Skin of body (tissue), 2 donors: ENCODE results near the gene TLCD3B. TPM values are rescaled to one million over a fixed set of nuclear protein-coding genes. Genes with fewer than 3 reads are reported as not detected.

Source experiments
- DNase-seq: peaks from one replicate; lab custom pipeline; 2025; lab: John Stamatoyannopoulos, UW
- total RNA-seq: library from RNA; depleted of rRNA; stranded (reverse); fragments of >200 nt; gene quantifications from one replicate; pipeline ENCODE4 v1.2.3, GENCODE V29; 2014

TLCD3B gene
- total RNA-seq, 1 donor from 2014 or later, result not detected

DNA sequence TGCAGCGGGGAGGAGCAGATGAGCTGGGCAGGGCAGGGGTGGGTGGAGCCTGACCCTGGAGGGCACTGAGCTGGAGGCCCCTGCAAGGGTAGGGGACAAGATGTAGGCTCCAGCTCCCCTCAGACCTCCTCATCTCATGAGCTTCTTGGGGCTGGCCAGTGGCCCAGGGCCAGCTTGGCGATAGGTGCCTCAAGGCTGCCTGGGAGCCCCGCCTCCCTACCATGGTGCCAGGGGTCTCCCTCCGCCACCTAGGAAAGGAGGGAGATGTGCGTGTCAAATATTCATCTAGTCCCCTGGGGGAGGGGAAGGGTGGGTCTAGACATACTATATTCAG, 39.5 kb downstream of the TLCD3B start:
- no peak for DNase-seq

DNA sequence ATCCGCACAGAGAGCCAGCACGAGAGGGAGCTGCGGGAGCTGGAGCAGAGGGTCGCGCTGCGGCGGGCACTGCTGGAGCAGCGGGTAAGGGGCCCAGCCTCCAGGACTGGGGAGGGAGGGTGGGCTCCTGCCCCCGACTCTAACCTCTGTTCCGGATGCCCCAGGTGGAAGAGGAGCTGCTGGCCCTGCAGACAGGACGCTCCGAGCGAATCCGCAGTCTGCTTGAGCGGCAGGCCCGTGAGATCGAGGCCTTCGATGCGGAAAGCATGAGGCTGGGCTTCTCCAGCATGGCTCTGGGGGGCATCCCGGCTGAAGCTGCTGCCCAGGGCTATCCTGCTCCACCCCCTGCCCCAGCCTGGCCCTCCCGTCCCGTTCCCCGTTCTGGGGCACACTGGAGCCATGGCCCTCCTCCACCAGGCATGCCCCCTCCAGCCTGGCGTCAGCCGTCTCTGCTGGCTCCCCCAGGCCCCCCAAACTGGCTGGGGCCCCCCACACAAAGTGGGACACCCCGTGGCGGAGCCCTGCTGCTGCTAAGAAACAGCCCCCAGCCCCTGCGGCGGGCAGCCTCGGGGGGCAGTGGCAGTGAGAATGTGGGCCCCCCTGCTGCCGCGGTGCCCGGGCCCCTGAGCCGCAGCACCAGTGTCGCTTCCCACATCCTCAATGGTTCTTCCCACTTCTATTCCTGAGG, 40.0 kb downstream of the TLCD3B start:
- DNase-seq, result no peak

DNA sequence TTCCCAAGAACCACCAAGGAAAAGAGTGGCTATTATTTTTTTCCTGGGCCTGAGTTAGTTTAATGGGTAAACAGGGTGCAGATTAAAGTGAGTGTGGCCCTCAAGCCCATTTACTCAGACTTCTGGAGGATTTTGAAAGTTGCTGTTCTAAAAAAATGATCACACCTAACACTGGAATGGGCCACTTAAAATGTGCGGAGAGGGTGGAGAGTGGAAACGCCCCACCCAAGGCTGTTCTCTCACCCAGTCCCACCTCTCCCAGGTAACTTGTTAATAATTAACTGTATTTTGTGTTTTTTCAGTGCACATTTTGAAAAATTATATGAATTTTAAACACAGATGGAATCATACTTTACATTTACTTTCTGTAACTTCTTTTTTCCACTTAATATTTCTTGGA, 41.0 kb downstream of the TLCD3B start:
- no peak for DNase-seq

DNA sequence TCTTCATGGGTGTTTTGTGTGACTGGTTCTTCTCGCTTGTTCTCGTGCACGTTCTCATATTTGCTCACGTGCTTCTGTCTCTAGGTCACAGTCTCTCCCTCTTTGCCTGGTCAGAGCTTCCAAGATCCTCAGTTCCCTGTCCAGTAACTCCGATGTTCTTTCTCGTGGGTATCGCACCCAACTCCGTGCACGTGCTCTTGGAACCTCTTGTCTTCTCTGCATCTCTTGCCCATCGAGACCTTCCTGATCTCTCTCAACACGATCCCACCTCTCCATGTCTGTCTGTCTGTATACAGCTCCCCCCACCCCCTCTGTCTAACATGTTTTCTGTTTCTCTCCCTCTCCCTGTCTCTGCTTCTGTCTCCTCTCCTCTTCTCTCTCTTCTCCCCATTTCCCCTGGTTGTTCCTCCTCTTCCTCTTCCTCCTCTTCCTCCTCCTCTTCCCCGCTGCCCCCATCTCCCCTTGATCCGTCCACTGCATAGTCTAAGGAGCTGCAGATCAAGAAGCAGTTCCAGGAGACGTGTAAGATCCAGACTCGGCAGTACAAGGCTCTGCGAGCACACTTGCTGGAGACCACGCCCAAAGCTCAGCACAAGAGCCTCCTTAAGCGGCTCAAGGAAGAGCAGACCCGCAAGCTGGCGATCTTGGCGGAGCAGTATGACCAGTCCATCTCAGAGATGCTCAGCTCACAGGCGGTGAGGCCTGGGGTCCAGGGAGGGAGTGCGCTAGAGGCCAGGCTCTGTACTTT, 41.8 kb downstream of the TLCD3B start:
- DNase-seq, result no peak

DNA sequence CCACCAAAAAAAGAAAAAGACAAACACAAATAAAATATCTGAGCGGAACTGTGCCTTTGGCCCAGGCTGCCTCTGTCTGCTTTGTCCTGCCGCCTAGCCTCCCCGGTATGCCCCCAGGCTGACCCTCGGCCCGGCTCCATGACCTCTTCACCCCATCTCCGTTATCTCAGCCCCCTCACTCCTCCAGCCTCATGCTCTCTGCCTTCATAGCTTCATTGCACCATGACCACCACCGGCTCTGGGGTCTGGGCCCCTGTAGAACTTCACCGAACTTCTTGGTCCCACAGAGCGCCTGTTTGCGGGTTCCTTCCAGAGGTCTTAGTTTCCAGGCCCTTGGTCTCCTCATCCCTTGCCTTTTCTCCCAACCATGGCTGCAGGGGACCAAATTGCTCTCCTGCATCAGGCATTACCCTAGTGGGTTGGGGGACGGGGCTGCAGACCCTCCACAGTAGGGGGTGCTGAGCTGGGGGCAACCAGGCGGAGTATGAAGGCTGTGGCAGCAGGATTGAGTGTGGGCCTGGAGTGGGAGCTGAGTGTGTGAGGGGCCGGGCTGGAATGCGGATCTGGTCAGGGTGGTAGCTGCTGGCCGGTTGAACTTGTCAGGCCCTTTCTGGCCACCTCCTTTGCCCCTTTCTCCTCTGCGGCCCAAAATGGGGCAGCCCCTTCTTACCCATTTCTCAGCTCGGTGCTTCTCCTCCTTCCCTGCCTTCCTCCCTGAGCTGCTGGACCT, 42.6 kb downstream of the TLCD3B start:
- no peak for DNase-seq

DNA sequence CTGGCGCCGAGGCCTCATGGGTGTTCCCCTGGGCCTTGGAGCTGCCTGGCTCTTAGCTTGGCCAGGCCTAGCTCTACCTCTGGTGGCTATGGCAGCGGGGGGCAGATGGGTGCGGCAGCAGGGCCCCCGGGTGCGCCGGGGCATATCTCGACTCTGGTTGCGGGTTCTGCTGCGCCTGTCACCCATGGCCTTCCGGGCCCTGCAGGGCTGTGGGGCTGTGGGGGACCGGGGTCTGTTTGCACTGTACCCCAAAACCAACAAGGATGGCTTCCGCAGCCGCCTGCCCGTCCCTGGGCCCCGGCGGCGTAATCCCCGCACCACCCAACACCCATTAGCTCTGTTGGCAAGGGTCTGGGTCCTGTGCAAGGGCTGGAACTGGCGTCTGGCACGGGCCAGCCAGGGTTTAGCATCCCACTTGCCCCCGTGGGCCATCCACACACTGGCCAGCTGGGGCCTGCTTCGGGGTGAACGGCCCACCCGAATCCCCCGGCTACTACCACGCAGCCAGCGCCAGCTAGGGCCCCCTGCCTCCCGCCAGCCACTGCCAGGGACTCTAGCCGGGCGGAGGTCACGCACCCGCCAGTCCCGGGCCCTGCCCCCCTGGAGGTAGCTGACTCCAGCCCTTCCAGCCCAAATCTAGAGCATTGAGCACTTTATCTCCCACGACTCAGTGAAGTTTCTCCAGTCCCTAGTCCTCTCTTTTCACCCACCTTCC, 43.5 kb downstream of the TLCD3B start:
- no peak for DNase-seq

DNA sequence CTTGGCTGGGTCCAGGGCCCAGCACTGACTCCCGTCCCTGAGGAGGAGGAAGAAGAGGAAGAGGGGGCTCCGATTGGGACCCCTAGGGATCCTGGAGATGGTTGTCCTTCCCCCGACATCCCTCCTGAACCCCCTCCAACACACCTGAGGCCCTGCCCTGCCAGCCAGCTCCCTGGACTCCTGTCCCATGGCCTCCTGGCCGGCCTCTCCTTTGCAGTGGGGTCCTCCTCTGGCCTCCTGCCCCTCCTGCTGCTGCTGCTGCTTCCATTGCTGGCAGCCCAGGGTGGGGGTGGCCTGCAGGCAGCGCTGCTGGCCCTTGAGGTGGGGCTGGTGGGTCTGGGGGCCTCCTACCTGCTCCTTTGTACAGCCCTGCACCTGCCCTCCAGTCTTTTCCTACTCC, 44.1 kb downstream of the TLCD3B start:
- no peak for DNase-seq

DNA sequence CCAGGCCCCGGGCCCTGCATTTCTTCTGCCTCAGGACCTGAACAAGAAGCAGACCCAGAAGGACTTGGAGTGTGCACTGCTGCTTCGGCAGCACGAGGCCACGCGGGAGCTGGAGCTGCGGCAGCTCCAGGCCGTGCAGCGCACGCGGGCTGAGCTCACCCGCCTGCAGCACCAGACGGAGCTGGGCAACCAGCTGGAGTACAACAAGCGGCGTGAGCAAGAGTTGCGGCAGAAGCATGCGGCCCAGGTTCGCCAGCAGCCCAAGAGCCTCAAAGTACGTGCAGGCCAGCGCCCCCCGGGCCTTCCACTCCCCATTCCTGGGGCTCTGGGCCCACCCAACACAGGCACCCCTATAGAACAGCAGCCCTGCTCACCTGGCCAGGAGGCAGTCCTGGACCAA, 44.8 kb downstream of the TLCD3B start:
- no peak for DNase-seq

DNA sequence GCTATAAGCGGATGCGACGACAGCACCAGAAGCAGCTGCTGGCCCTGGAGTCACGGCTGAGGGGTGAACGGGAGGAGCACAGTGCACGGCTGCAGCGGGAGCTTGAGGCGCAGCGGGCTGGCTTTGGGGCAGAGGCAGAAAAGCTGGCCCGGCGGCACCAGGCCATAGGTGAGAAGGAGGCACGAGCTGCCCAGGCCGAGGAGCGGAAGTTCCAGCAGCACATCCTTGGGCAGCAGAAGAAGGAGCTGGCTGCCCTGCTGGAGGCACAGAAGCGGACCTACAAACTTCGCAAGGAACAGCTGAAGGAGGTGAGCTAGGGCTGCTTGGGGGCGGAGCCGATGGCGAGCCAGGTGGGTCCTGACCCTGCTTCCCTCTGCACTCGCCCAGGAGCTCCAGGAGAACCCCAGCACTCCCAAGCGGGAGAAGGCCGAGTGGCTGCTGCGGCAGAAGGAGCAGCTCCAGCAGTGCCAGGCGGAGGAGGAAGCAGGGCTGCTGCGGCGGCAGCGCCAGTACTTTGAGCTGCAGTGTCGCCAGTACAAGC, 45.7 kb downstream of the TLCD3B start:
- no peak for DNase-seq

DNA sequence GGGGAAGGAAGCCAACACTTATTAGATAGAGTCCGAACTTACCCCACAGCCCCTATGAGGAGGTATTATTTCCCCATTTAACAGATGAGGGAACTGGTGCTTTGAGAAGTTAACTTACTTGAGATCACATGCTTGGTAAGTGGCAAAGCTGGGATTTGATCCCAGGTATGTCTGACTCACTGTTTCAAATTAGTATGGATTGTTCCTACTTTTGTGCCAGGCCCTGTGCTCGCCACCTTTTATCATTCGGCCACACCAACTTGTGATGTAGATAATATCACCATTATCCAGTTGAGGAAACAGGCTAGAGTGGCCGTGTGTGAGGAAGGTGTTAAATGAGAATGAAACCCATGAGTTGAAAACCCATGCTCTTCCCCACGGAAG, 46.3 kb downstream of the TLCD3B start:
- DNase-seq, result no peak

DNA sequence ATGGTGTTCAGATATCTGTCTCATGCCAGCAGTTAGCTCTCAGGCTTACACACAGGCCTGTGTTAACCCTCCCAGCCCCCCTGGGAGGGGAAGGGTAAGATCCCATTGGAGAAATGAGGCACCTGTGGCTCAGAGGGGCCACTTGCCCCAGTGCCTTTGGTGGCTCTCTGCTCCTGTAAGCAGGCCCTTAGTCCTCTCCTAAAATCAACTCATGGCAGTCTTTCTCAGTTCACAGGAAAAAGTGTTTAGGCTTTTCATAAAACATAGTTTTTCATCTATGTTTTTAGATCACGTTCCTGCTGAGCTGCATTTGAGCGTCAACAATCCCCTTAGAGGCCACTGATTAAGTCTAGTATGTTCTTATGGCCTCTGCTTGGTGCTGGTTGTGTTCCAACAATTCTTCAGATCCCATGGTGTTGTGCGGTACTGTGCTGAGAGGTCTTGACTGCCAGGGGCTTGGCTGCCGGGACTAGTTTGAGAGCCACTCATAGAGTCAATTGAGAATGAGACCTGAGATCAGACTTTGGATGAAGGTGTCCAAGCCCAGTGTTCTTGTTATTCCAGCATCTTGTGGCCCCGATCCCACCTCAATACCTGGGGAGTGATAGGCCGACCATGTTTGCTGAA, 46.8 kb downstream of the TLCD3B start:
- DNase-seq, result no peak

DNA sequence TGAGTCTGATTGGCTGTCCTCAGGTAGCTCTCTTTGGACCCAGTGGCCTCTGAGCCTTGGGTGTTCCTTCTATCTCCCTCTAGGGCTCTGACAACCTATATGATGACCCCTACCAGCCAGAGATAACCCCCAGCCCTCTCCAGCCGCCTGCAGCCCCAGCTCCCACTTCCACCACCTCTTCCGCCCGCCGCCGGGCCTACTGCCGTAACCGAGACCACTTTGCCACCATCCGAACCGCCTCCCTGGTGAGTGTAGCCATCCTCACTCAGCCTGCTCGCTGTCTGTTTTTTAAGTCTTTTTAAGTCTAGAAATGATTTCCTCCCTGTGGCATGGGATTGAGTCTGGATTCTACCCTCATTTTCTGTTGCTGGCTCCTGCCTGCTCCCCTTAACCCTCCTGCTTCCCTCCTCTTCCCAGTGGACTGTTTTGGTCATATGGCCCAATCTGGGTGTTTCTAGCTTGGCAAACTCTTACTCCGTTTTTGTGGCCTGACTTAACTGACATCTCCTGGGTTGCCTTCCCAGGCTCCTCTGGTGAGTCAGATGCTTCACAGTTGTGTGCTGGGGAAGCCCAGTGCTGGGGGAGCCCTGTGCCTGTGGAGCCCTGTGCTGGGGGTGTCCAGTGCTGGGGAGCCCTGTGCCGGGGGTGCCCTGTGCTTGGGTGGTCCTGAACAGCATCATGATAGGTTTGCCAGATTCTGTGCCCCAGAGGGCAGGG, 47.5 kb downstream of the TLCD3B start:
- DNase-seq, result no peak

DNA sequence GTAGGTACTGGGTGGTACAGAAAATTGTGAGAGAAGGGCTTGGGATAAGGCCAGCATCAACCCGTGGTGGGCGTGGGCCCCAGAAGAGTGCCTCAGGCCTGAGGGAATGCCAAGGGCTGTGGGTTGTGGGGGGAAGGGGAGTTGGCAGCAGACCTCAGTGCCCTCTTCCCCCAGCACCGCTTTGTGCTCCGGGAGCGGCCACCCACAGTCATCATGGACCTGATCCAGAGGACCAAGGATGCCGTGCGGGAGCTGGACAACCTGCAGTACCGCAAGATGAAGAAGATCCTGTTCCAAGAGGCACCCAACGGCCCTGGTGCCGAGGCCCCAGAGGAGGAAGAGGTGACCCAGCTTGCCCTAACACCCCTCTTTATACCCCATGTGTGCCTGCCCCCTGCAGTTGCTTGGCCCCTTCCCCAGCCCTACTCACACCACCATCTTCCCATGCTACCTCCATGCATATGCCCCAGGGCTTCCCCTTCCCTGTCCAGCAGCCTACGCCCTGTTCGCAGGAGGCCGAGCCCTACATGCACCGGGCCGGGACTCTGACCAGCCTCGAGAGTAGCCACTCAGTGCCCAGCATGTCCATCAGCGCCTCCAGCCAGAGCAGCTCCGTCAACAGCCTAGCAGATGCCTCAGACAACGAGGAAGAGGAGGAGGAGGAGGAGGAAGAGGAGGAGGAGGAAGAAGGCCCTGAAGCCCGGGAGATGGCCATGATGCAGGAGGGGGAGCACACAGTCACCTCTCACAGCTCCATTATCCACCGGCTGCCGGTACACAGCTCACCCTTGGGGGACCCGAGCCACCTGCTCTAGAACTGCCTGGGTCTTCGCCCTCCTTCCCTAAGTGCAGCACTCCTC, 48.3 kb downstream of the TLCD3B start:
- DNase-seq, result no peak

DNA sequence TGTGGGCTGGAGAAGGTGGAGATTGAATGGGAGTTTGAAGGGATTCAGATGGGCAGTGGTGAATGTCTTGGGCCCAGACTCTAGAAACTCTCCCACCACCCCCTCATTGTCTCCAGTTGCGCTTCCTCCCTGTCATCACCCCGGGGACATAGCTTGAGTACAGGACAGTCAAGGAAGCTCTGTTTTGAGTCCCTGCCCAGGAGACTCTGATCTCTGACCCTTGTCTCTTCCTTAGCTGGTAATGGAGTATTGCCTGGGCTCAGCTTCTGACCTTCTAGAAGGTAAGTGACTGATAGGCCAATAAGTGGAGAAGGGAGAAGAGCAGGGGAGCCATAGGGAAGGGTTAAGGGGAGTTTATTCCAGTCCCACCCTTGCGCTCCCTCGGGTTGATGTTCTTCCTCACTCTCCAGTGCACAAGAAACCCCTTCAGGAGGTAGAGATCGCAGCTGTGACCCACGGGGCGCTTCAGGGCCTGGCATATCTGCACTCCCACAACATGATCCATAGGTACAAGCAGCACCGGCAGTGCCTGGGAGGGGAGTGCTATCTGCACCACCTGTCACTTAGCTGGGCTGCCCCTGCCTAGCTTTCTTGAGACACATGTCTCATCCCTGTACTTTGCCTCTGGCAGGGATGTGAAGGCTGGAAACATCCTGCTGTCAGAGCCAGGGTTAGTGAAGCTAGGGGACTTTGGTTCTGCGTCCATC, 52.4 kb downstream of the TLCD3B start:
- DNase-seq, result no peak

DNA sequence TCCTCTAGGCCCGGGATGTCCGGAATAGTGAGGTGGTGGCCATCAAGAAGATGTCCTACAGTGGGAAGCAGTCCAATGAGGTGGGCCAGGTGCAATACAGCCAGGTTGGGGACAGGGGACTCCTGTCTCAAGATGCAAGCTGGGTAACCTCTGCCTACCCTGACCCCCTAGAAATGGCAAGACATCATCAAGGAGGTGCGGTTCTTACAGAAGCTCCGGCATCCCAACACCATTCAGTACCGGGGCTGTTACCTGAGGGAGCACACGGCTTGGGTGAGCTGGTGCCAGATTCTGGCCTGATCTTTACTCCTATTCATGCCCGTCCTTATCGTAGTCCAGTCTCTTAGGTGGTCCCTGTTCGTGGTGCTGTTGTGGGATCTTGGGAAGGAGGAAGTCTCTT, 53.0 kb downstream of the TLCD3B start:
- DNase-seq, result no peak

DNA sequence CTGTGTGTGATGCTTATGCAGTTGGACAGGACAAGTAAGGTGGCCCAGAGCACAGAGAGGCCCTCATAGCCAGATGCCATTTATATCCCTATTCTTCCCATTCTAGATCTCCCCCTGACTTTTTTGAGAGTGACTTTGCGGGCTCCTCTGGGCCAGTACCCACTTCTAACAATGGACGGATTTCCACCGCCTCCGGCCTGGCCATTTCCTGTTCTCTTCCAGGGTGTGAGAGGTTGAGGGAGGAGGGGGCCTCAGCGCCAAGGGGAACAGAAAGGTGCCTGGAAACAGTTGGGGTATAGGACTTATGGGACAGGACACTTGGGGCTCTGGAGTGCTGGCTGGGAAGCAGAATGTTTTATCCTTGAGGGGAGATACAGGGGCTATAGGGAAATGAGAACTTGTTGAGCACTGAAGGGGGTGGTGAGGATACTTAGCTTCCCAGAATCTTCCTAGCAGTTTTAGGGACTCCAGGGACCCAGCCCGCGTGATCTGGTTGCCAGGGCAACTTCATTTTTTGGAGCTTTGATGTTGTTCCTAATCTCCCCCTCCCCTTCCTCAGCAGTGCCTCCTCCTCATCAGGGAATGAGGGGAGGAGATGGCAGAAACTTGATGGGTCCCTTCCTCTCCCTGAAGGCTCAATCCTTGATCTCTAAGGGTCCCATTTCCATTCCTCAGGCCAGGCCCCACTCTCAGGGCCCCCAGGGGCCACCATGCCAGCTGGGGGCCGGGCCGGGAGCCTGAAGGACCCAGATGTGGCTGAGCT, 53.8 kb downstream of the TLCD3B start:
- DNase-seq, result no peak

DNA sequence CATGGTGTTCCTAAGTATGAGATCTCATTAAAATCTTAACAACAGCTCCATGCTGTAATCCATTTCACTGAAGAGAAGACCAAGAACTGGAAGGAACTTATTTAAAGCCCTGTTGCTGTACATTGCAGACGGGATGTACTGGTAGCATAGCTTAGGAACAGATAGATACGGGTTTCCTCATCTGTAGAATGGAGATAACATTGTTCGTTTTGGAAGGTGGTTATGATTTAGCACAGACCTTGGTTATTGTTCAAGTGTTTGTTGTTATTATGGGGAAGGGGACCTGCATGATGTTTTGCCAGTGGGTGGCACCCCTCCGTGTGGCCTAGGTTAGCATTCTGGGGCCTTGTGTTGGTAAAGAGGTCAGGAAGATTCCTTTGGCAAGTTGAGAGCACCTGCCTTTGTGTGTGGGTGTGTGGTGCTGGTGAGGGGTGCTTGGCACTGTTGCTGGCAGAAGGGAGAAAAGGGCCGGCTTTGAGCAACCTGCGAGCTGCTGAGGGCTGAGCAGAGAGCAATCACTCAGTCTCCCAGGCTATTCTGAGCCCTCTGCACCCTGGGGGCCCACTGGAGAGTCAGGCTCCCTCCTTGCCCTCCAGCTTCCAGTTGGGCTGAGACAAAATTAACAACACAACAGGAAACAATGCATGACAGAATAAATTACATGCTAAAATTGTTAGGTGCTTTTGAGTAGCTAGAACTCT, 55.1 kb downstream of the TLCD3B start:
- no peak for DNase-seq

DNA sequence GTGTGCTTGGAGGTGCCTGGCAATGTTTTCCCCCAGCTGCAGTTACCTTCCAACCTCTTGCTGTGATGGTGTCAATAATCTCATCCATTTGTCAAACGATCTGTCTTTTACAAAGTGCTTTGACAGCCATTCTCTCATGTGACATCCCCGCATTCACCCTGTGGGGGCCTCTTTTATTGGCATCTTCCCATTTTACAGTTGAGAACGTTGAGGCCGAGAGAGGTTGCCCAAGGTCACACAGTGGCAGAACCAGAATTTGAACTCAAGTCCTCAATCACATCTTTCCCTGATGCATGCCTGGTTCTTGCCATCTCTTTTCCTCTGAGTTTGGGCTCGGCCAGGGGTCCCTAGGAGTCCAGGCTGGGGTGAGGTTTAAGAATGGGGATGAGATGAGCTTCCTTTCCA, 55.9 kb downstream of the TLCD3B start:
- no peak for DNase-seq
